H9 (cell line): Measurements from ENCODE around the gene GHR. TPM values are rescaled to one million over a fixed set of nuclear protein-coding genes. Genes with fewer than 3 reads are reported as not detected.

Experiments
- DNase-seq: peaks from one replicate; pipeline ENCODE4 v3.0.0-alpha.2; 2017
- H2AFZ ChIP-seq: one replicate; pipeline ENCODE4 v1.6.1; 2013; ENCODE audit warnings: mild to moderate bottlenecking, low read length, control low read depth, moderate library complexity
- H2AK5ac ChIP-seq: 2 replicates; pipeline ENCODE4 v1.6.1; 2013; ENCODE audit warnings: low read length, control low read depth, mixed read lengths; ENCODE audit not compliant: insufficient read length
- H2BK120ac ChIP-seq: one replicate; pipeline ENCODE4 v1.6.1; 2013; ENCODE audit warnings: low read depth, mild to moderate bottlenecking, low read length, control low read depth, inconsistent platforms; ENCODE audit not compliant: poor library complexity, severe bottlenecking
- H2BK12ac ChIP-seq: 2 replicates; pipeline ENCODE4 v1.6.1; 2013; ENCODE audit warnings: low read length, control low read depth, mixed read lengths, low read depth; ENCODE audit not compliant: insufficient read length
- H2BK15ac ChIP-seq: 2 replicates; pipeline ENCODE4 v1.6.1; 2013; ENCODE audit warnings: low read depth, low read length, control low read depth
- H2BK20ac ChIP-seq: one replicate; pipeline ENCODE4 v1.6.1; 2013; ENCODE audit warnings: low read depth, mild to moderate bottlenecking, low read length, control low read depth, inconsistent platforms; ENCODE audit not compliant: poor library complexity, severe bottlenecking
- H2BK5ac ChIP-seq: 2 replicates; pipeline ENCODE4 v1.6.1; 2013; ENCODE audit warnings: low read length, control low read depth, mixed read lengths; ENCODE audit not compliant: insufficient read length
- H3K14ac ChIP-seq: 2 replicates; pipeline ENCODE4 v1.6.1; 2013; ENCODE audit warnings: low read length, control low read depth; ENCODE audit not compliant: insufficient read depth
- H3K18ac ChIP-seq: 2 replicates; pipeline ENCODE4 v1.6.1; 2013; ENCODE audit warnings: low read depth, mild to moderate bottlenecking, mixed read lengths, low read length, control low read depth; ENCODE audit not compliant: insufficient read length
- H3K23ac ChIP-seq: 2 replicates; pipeline ENCODE4 v1.6.1; 2013; ENCODE audit warnings: low read length, control low read depth, mixed read lengths, low read depth; ENCODE audit not compliant: insufficient read length
- H3K23me2 ChIP-seq: 2 replicates; pipeline ENCODE4 v1.6.1; 2013; ENCODE audit warnings: low read depth, mild to moderate bottlenecking, mixed read lengths, low read length, control low read depth; ENCODE audit not compliant: insufficient read length, poor library complexity, severe bottlenecking
- H3K27ac ChIP-seq: 2 replicates; pipeline ENCODE4 v1.5.1; 2013; ENCODE audit warnings: low read length, control low read depth, mixed read lengths, low read depth; ENCODE audit not compliant: insufficient read length
- H3K27me3 ChIP-seq: 2 replicates; pipeline ENCODE4 v1.6.1; 2013; ENCODE audit warnings: low read length, control low read depth, inconsistent platforms; ENCODE audit not compliant: insufficient read depth
- H3K4ac ChIP-seq: 2 replicates; pipeline ENCODE4 v1.6.1; 2013; ENCODE audit warnings: low read depth, mild to moderate bottlenecking, control low read depth, inconsistent platforms, low read length, moderate library complexity
- H3K4me1 ChIP-seq: 2 replicates; pipeline ENCODE4 v1.6.1; 2013; ENCODE audit warnings: low read length, control low read depth, inconsistent platforms; ENCODE audit not compliant: insufficient read depth
- H3K4me2 ChIP-seq: 2 replicates; pipeline ENCODE4 v1.6.1; 2013; ENCODE audit warnings: low read length, control low read depth, mixed read lengths; ENCODE audit not compliant: insufficient read length, insufficient read depth
- H3K56ac ChIP-seq: 2 replicates; pipeline ENCODE4 v1.6.1; 2013; ENCODE audit warnings: low read depth, mild to moderate bottlenecking, mixed read lengths, low read length, control low read depth; ENCODE audit not compliant: insufficient read length
- H3K79me1 ChIP-seq: 2 replicates; pipeline ENCODE4 v1.6.1; 2013; ENCODE audit warnings: low read depth, mild to moderate bottlenecking, moderate library complexity, low read length, control low read depth, inconsistent platforms; ENCODE audit not compliant: insufficient read depth, poor library complexity, severe bottlenecking
- H3K79me2 ChIP-seq: 2 replicates; pipeline ENCODE4 v1.6.1; 2013; ENCODE audit warnings: low read length, control low read depth, inconsistent platforms; ENCODE audit not compliant: insufficient read depth
- H3K9ac ChIP-seq: 2 replicates; pipeline ENCODE4 v1.6.1; 2013; ENCODE audit warnings: low read length, control low read depth, mixed read lengths; ENCODE audit not compliant: insufficient read length; ENCODE audit errors: extremely low read depth
- H3K9me3 ChIP-seq: one replicate; pipeline ENCODE4 v1.6.1; 2013; ENCODE audit warnings: low read depth, low read length, inconsistent platforms; ENCODE audit not compliant: control insufficient read depth
- H3T11ph ChIP-seq: one replicate; pipeline ENCODE4 v1.6.1; 2013; ENCODE audit warnings: mild to moderate bottlenecking, low read length, control low read depth, inconsistent platforms
- H4K20me1 ChIP-seq: one replicate; pipeline ENCODE4 v1.6.1; 2013; ENCODE audit not compliant: control insufficient read depth, insufficient read length, insufficient read depth
- H4K5ac ChIP-seq: 2 replicates; pipeline ENCODE4 v1.6.1; 2013; ENCODE audit warnings: low read depth, mild to moderate bottlenecking, mixed read lengths, low read length, control low read depth; ENCODE audit not compliant: insufficient read length
- H4K8ac ChIP-seq: replicated peaks from 2 replicates; pipeline ENCODE4 v1.6.1; 2013; ENCODE audit warnings: low read length, control low read depth, mixed read lengths, low read depth; ENCODE audit not compliant: insufficient read length
- H4K91ac ChIP-seq: 2 replicates; pipeline ENCODE4 v1.6.1; 2013; ENCODE audit warnings: low read depth, mild to moderate bottlenecking, moderate library complexity, mixed read lengths, low read length, control low read depth; ENCODE audit not compliant: insufficient read length
- H3K27ac Mint-ChIP-seq, 3 experiments: 2 replicates in 2 of 3; 3 replicates in 1 of 3; pipeline ENCODE4 v1.8.0; 2020 to 2021; ENCODE audit warnings: mixed read lengths in 3 of 3, mild to moderate bottlenecking in 1 of 3, moderate library complexity in 1 of 3
- H3K27me3 Mint-ChIP-seq: 2 replicates; pipeline ENCODE4 v1.8.0; 2021; ENCODE audit warnings: low read depth, mild to moderate bottlenecking, moderate library complexity, mixed read lengths
- H3K36me3 Mint-ChIP-seq, 3 experiments: 2 replicates in 2 of 3; 3 replicates in 1 of 3; pipeline ENCODE4 v1.8.0; 2020 to 2021; ENCODE audit warnings: low read depth in 3 of 3, mixed read lengths in 3 of 3; ENCODE audit not compliant: insufficient read depth in 1 of 3
- H3K4me1 Mint-ChIP-seq, 2 experiments: 2 replicates each; pipeline ENCODE4 v1.8.0; 2020; ENCODE audit warnings: mixed read lengths in 2 of 2
- H3K4me3 Mint-ChIP-seq, 2 experiments: 2 replicates in 1 of 2; 3 replicates in 1 of 2; pipeline ENCODE4 v1.8.0; 2020 to 2021; ENCODE audit warnings: mild to moderate bottlenecking in 2 of 2, mixed read lengths in 2 of 2, moderate library complexity in 1 of 2
- H3K9me3 Mint-ChIP-seq, 2 experiments: 2 replicates in 1 of 2; 3 replicates in 1 of 2; pipeline ENCODE4 v1.8.0; 2020; ENCODE audit warnings: mild to moderate bottlenecking in 2 of 2, mixed read lengths in 2 of 2, moderate library complexity in 1 of 2
- CTCF ChIP-seq: fragments of 200-600 bp; sonication (generic); conservative IDR thresholded peaks from 3 replicates; pipeline ENCODE4 v1.8.0; 2021; ENCODE audit warnings: antibody characterized with exemption, mild to moderate bottlenecking
- WGBS: extraction: QIAGEN DNeasy Blood & Tissue Kit; methylation state at CpG from one replicate; pipeline ENCODE4 v1.1.7; 2013; ENCODE audit warnings: missing lambda C conversion rate, low lambda C conversion rate, mixed read lengths; ENCODE audit not compliant: insufficient read length; ENCODE audit errors: extremely low coverage; 5-methylcytosine and 5-hydroxymethylcytosine counted together
- total RNA-seq: library from RNA; stranded (reverse); gene quantifications from 2 replicates; pipeline ENCODE4 v1.2.1, GENCODE V29; 2021

GHR gene
- total RNA-seq, 1 experiment from 2014 or later = 0.20 TPM

- Histone ChIP-seq H3K18ac (no peak overlapping the region), H3K79me2 (no peaks in the 10 kb centered on the region), H3K27ac (no peak overlapping the region), H2BK20ac (no peak overlapping the region), H3K4me1 (no peaks in the 10 kb centered on the region), H3K27me3 (no peaks in the 10 kb centered on the region), H2BK15ac (no peak overlapping the region), H3K23me2 (no peaks in the 10 kb centered on the region), H2BK5ac (no peak overlapping the region), H3K14ac (no peak overlapping the region), H3T11ph (no peak overlapping the region), H3K9ac (no peak overlapping the region), H3K4me2 (no peak overlapping the region), H4K5ac (no peak overlapping the region), H3K9me3 (no peaks in the 10 kb centered on the region), H4K20me1 (no peaks in the 10 kb centered on the region), H3K79me1 (no peaks in the 10 kb centered on the region), H2AFZ (no peak overlapping the region), H3K4ac (no peak overlapping the region), H4K8ac (no peak overlapping the region), H3K23ac (no peak overlapping the region), H2BK12ac (no peak overlapping the region), H4K91ac (no peak overlapping the region), H3K56ac (no peak overlapping the region), H2AK5ac (no peak overlapping the region), H2BK120ac (no peak overlapping the region)
- Mint-ChIP-seq H3K4me1 (peaks cover 2% of the 10 kb centered on the region in 2 experiments; a peak in 2 of 4 replicates), H3K4me3 (no peak overlapping the region), H3K36me3 (no peaks in the 10 kb centered on the region), H3K9me3 (peaks cover 0 to 2% of the 10 kb centered on the region in 2 experiments; a peak in 2 of 5 replicates), H3K27me3 (peaks cover 2% of the 10 kb centered on the region; the same call in 1 of the 2 replicates), H3K27ac (no peak overlapping the region; a peak in 1 of 7 replicates)
- TF ChIP-seq CTCF = no peak
- no peak for DNase-seq
- WGBS = no CpG with 5 or more reads among the region's 2 CpGs
Observed at GRCh38 chr5:42605490-42605889, 182.3 kb downstream of the GHR start.
